Measurements from ENCODE around the gene TNS4.
A peak's percentile ranks its signal among the peaks of the same experiment; 100 is the strongest.

The TNS4 gene

GRCh38 chr17:40452921-40453378 lies 48.5 kb downstream of the TNS4 start:
- H3K27me3 ChIP-seq (ENCODE audit: insufficient read depth, poor library complexity, severe bottlenecking) = peaks cover 3% of the 10 kb centered on the region
- no peak for TF ChIP-seq POLR2AphosphoS5 (IDR thresholded peaks at IDR 0.05; ENCODE audit: low read depth)
- no peak for TF ChIP-seq GABPA (IDR thresholded peaks at IDR 0.05; ENCODE audit: low read depth)
- no peak for TF ChIP-seq SPI1 (IDR thresholded peaks at IDR 0.05; ENCODE audit: borderline replicate concordance, low read depth)
- no peak for TF ChIP-seq REST (IDR thresholded peaks at IDR 0.05; ENCODE audit: insufficient replicate concordance, low read depth)
- H3K4me3 ChIP-seq (replicated peaks; ENCODE audit: insufficient read depth, low read length) = no peak overlapping the region
- no peak overlapping the region for H3K27ac ChIP-seq (replicated peaks)
- DNase-seq (ENCODE audit: low read depth in 1 of 2, low spot score in 1 of 2) = no peak

GRCh38 chr17:40452216-40452787 lies 49.1 kb downstream of the TNS4 start:
- no peak overlapping the region for H3K27ac ChIP-seq (replicated peaks)
- peaks cover 3% of the 10 kb centered on the region for H3K27me3 ChIP-seq (ENCODE audit: insufficient read depth, poor library complexity, severe bottlenecking)
- H3K4me3 ChIP-seq (replicated peaks; ENCODE audit: insufficient read depth, low read length) = no peak overlapping the region
- TF ChIP-seq GABPA (IDR thresholded peaks at IDR 0.05; ENCODE audit: low read depth) (no peak), SPI1 (IDR thresholded peaks at IDR 0.05; ENCODE audit: borderline replicate concordance, low read depth) (no peak), CTCF (IDR thresholded peaks at IDR 0.05; ENCODE audit: insufficient read depth, low read length) (no peak), POLR2AphosphoS5 (IDR thresholded peaks at IDR 0.05; ENCODE audit: low read depth) (no peak), REST (IDR thresholded peaks at IDR 0.05; ENCODE audit: insufficient replicate concordance, low read depth) (no peak)
- DNase-seq (ENCODE audit: low read depth in 1 of 2, low spot score in 1 of 2) = no peak

- Histone ChIP-seq H3K27ac (replicated peaks) (no peak overlapping the region), H3K27me3 (ENCODE audit: insufficient read depth, poor library complexity, severe bottlenecking) (no peaks in the 10 kb centered on the region), H3K4me3 (replicated peaks; ENCODE audit: insufficient read depth, low read length) (no peak overlapping the region)
- no peak for TF ChIP-seq GABPA (IDR thresholded peaks at IDR 0.05; ENCODE audit: low read depth)
- DNase-seq (ENCODE audit: low read depth in 1 of 2, low spot score in 1 of 2) = no peak
Observed at GRCh38 chr17:40451420-40451819, 50.0 kb downstream of the TNS4 start.

- Histone ChIP-seq H3K27me3 (ENCODE audit: insufficient read depth, poor library complexity, severe bottlenecking) (no peaks in the 10 kb centered on the region), H3K27ac (replicated peaks) (no peak overlapping the region), H3K4me3 (replicated peaks; ENCODE audit: insufficient read depth, low read length) (no peak overlapping the region)
- TF ChIP-seq GABPA (IDR thresholded peaks at IDR 0.05; ENCODE audit: low read depth) = no peak
- TF ChIP-seq CTCF (IDR thresholded peaks at IDR 0.05; ENCODE audit: insufficient read depth, low read length) = peak; percentile 54
- peak in 1 of 2 experiments; percentile 56 for DNase-seq (ENCODE audit: low read depth in 1 of 2, low spot score in 1 of 2)
Observed at GRCh38 chr17:40450175-40450574, 51.2 kb downstream of the TNS4 start.

- no peak for TF ChIP-seq REST (IDR thresholded peaks at IDR 0.05; ENCODE audit: insufficient replicate concordance, low read depth)
- no peak for TF ChIP-seq SPI1 (IDR thresholded peaks at IDR 0.05; ENCODE audit: borderline replicate concordance, low read depth)
- no peak for TF ChIP-seq POLR2AphosphoS5 (IDR thresholded peaks at IDR 0.05; ENCODE audit: low read depth)
- no peak for TF ChIP-seq CTCF (IDR thresholded peaks at IDR 0.05; ENCODE audit: insufficient read depth, low read length)
- TF ChIP-seq GABPA (IDR thresholded peaks at IDR 0.05; ENCODE audit: low read depth) = no peak
- DNase-seq (ENCODE audit: low read depth in 1 of 2, low spot score in 1 of 2) = no peak
- no peak overlapping the region for H3K27ac ChIP-seq (replicated peaks)
- peaks cover 2% of the 10 kb centered on the region for H3K27me3 ChIP-seq (ENCODE audit: insufficient read depth, poor library complexity, severe bottlenecking)
- H3K4me3 ChIP-seq (replicated peaks; ENCODE audit: insufficient read depth, low read length) = no peak overlapping the region
Observed at GRCh38 chr17:40448639-40449261, 52.7 kb downstream of the TNS4 start.

Measured in HL-60 (cell line).